NCI-H446 (cell line): Measurements from ENCODE around the gene KBTBD13.
A peak's percentile ranks its signal among the peaks of the same experiment; 100 is the strongest.

Experiments used
- DNase-seq, 2 experiments: peaks; one replicate each; lab custom pipeline; 2025; lab: John Stamatoyannopoulos, UW

KBTBD13 gene

DNA sequence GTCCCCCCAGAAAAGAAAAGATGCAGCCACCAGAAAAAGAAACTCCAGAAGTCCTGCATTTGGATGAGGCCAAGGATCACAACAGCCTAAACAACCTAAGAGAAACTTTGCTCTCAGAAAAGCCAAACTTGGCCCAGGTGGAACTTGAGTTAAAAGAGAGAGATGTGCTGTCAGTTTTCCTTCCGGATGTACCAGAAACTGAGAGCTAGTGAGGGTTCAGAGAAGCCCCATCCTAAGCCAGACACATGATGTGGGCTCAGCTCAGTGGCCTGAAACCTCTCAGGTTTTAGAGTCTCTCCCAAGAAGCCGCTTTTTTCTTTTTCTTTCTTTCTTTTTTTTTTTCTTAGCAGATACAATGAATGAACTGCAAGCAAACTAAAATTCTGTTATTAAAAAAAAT, 23.6 kb upstream of the KBTBD13 start:
- no peak for DNase-seq

DNA sequence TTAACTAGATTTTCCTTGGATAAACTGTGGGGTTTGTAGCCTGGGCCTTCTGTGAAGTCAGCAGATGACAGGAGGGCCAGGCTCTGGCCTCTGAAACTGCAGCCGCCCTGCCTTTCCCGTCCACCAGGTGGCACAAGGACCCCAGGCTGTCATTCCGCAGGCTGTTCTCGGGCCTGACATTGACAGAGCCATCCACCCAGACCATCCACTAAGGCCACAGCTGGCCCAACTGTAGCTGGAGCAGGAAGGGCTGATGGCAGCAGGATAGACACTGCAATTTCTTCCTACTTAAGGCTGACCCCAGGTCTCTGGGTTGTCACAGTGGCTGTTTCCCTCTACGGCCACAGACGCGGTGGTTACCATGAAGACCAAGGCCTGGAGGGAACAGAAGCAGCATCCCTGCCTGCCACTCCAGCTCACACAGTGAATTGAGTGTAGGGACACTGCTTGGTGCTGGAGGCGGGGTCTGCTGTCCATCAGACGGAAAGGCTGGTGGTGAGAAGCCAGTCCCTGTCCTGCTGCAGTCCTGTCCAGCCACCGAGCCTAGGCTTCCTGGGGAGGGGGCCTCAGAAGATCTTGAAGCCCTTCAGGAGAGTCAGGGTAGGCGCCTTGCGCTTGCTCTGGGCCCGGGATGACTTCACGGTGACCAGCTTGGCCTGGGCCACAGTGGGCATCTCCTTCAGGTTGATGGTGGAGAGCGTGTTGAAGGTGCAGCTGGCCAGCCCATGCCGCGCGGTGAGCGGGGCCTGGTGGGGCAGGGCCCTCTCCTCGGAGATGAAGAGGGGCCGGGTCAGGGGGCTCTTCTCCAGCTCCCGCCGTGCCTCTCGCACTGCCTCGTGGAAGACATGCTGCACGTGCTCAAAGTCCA, 22.0 kb upstream of the KBTBD13 start:
- peak; percentile 7 to 70 for DNase-seq

DNA sequence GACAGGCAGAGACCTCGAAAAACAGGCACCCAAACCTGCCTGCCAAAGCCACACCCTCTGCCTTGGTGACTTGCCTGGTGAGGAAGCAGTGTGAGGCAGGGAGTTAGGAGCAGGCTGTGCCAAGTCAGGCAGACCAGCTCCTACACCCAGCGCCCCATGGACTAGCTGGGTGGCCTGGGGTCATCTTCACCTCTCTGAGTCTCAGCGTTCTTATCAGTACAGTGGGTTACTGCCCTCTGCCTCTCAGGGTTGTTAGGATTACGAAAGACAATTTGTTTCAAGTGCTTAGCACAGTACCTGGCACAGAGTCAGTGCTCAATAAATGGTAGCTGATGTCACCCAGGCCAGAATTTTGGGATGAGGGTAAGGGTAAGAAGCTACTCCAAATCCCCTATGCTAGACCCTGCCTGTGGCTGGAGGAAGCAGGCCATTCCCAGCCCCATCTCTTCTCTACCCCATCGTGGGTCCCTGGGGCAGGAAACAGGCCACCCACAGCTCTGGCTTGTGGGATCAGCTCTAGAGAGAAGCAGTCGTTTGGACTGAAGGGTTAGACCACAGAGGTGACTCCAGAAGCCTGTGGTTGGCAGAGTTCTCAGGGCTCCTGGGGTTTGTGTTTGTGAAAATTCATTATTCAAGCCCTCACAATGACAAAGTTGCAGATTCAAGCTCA, 21.2 kb upstream of the KBTBD13 start:
- DNase-seq = no peak

DNA sequence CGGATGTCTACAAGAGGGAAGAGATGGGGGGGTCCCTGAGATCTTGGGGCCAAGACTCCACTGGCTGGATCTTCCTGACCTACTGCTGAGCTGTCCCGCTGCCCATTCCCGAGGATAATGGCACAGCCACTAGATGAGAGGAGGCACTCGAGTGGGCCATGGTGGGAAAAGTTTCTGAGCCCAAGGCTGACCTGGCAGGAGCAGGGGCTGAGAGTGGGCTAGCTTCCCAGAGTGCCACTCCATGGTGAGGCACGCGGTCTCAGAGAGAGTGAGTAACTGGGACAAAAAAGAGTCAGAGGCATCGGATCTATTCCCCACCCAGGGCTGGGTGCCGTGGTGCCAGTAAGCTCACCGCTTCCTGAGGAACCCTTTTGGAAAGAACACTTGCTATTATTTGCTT, 20.4 kb upstream of the KBTBD13 start:
- DNase-seq = no peak

DNA sequence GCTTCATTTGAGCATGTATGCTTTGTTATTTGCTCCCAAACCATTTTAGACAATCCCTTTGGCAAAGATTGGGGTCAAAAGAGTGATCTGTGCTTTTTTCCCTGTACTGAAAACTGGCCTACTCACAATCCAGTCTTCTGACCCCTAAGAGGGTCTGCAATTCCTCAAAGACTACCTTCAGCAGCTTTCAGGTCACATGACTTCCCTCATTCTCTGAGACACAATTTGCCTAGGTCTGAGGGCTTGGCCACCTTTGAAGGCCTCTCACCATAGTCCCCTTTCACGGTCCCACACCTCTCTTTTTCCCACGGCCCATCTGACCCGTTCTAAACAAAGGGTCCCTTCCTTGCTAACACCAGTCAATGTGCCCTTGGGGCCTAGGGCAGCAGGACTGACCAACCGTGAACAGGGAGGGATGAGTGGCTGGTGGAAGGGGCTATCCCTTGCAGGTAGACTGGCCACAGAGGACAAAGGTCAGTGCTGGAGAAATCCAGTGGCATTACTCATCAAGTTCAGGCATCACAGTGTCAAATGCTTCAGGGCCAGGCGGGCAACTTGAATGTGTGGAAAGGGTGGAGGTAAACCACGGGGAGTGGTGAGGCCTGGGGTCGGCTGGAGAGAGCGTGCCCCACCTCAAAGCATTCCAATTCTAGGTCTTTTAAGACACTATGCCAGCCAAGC, 19.5 kb upstream of the KBTBD13 start:
- DNase-seq = no peak

DNA sequence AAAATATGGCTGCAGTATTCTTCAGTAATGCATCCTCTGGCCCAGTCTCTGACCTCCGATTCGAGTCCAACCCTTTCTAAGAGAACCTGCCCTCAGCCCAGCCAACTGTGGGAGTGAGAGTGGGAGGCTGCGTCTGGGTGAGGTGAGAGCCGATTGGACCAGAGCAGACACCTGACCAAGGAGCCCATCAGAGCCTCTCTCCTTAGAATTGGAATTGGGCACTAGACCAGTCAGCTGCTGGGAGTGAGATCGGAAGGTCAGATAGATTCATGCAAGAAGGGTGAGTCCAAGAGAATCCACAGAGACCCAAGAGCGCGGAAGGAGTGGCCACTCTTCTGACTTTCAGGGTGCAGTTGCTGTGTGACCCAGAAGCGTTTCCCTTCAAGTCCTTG, 19.0 kb upstream of the KBTBD13 start:
- no peak for DNase-seq

DNA sequence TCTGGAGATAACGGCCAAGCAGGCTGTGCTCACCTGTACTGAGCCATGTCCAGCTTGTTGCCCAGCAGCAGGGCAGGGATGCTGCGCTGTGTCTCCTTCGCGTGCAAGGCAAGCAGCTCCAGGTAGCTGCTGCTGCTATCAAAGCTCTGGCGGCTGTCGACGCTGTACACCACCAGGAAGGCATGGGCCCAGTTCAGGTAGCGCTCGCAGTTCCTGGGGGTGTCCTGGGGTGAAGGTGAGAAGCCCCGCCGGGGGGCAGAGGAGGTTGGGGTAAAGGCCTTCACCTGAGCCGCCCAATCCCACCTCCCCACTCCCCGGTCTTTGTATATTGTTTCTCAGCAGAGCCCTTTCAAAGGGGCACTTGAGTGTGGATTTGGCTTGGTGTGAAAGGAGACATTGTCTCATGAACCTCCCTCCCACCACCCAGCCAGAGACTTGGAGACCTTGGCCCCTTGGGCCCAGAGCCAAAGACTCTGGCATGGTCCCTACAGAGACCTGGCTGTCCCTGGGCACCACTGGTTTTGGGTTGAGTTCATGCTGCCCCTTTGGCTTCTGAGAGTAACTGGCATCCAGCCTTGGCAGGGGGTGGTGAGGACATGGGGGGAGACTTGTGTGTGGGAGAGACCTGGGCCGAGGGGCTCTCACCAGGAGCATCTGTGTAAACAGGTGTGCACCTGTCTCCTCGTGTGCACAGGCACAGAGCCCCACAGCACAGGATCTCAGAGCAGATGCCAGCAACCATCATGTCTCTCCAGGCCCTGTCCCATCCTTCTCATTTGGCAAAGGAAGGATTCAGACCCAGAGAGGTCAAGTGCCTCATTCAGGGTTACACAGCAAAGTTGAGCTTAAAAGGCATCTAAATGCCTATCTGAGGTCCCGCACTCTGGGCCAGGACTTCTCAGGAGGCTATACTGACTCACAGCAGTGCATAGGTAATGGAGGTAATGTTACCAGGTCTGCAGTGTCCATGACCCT, 17.9 kb upstream of the KBTBD13 start:
- no peak for DNase-seq

DNA sequence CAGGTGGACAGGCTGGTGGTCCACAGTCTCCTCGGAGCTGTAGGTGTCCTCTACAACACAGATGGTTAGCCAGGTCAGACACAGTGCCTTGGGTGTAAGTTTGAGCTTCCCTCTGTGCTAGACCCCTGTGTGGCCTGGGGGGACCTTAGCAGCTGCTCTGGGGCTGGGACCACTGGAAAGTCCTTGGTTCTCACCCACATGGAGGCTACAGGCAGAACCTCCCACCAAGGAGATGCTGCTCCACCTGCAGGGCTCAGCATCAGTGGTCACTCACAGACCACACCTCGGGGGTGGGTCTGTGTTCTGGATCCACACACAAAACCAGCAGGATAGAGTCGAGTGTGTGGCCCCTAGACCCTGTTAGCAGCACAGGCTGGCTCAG, 17.2 kb upstream of the KBTBD13 start:
- DNase-seq = no peak

DNA sequence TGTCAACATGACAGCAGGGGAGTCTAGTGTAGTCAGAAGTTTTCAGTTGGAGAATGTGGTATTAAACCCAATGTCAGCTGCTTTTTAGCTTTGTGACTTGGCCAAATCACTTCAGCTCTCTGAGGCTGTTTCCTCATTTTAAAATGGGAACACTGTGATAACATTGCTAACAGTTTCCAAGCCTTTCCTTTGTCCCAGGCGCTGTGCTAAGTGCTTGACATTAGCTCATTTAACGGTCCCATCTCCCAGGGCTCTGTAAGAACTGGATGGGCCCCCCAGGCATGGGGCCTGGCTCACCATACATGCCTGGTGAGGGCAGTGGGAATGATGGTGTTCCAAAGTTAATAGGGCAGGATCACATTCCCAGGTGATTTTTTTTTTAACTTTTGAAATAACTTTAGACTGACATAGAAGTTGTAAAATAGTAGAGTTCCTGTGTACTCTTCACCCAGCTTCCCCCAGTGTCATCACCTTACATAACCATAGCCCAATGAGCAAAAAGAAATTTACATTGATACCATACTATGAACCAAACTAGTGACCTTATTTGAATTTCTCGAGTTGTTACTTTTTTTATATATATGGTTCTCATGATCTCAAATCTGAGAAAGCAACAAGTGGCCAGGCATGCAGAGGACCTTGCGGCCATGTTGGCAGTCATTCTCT, 16.5 kb upstream of the KBTBD13 start:
- DNase-seq = no peak

DNA sequence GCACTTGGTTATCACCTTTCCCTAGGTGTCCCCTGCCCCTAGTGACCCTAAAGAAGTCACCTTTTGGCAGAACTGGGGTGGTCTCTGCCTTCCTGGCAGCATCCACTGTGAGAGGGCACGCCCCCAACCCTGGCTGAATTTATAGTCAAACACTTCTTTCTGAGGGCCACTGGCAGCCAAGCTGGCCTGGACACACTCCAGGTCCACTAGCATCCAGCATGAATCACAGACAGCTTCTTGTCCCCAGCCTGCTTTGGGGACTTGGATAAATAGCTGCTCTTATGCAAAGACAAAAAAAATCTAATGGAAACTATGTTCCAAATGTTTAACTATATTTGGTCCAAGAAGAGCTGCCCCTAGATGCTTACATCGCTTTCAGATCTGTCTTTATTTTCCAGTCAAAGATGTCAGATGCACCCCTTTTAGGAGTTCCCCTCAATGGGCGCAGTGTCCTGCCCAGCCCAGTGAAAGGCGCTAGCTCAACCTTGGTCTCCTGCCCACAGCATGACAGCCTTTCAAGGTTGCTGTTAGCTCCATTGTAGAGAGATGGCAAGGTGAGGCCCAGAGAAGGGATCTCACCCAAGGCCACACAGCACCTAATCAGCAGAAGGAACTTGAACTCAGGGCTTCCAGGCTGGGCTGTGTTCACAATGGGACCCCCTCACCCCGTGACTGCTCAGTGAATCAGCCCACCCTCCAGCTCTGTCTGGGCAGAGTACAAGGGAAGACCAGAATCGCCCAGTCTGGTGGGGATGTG, 15.7 kb upstream of the KBTBD13 start:
- no peak for DNase-seq

DNA sequence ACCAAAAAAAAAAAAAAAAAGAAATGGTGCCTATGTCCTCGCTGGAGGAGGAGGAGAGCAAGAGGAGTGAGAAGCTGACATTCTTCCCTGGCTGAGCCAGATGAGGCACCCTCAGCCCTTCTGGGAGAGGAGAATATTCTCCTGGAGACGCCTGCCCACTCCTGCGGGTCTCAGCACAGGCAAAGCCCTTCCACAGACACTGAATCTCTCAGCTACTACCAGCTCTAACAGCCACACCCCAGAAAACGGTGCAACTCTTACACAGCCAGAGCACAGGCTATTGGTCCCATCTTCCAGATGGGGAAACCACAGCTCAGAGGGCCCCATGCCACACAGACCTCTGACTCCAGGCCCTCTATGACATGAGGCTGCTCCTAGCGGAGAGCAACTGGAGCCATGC, 14.5 kb upstream of the KBTBD13 start:
- no peak for DNase-seq

DNA sequence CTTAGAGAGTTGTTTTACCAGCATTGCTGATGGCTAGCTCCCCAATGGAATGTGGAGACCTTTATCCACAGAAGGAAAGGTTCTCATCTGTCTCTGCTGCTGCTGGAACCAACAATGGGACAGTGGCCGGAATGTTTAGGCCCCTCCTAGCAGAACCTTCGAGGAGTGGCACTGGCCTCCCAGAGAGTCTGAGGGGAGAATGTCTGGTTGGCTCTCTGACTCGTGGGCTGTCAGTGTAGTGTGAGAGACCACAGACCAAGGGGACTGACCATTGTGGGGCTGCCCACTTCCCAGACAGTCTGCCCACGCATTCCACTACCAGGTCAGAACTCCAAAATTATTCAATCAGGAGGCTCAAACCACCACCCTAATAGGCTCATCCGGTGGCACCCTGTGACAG, 13.8 kb upstream of the KBTBD13 start:
- DNase-seq = no peak

DNA sequence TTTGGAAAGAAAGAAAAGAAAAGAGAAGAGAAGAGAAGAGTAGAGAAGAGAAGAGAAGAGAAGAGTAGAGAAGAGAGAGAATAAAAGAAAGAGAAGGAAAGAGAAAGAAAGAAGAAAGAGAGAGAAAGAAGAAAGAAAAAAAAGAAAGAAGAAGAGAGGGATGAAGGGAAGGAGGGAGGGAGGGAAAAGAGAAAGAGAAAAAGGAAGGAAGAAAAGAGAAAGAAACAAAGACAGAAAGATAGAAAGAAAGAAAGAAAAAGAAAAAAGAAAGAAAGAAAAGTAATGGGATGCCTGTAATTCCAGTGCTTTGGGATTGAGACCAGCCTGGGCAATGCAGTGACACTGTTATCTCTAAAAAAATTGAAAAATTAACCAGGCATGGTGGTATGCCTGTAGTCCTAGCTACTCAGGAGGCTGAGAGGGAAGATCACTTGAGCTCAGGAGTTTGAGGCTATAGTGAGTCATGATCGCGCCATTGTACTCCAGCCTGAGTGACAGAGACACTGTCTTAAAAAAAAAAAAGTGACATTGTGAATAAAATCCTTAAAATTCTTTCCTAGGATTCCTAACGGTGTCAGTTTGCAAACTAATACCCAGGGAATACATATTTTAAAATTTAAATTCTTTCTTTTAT, 10.4 kb upstream of the KBTBD13 start:
- no peak for DNase-seq

DNA sequence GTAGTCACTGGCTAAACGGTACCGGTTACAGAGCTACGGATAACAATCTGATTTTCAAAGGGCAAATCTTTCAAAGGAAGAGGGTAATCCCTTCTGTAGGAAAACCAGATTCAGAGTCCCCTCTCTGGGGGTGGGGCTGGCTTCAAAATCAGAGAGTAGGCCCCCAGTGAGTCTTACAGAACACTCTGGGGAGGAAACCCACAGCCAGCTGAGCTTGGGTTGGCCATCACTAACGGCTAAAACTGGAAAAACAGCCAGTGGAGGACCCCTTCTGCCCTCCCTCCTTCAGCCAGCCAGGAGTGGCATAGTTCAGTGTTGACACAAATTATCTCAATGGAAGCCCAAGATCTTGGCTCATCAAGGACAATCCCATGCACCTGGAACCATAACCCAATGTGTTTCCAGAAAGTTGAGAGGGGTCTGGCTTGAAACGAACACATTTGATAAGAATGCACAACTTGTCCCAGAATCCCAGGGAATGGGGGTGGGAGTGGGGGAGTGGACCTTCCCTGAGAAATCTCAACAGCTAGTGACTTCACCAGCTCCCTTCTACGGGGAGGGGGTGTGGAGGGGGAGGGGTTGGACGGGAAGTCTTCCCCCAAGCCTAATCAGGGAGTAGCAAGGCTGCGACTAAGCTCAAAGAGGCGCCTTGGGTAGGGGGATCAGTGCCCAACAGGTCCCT, 9.8 kb upstream of the KBTBD13 start:
- DNase-seq = no peak

DNA sequence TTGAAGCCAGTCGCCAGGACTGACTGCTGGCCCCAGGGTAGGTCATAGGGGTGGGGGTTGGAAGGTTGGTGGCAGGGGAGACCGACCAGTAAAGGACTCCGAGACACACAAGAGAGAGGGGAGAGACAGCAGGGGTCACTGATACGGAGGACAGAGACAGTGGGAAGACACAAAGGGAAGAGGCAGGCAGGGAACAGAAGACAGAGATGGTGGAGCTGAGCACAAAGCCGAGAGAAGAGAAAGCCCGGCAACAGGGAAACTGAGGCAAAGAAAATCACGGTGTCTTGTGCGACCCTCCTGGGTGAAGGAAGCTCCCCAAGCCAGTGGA, 9.3 kb upstream of the KBTBD13 start:
- DNase-seq = no peak

DNA sequence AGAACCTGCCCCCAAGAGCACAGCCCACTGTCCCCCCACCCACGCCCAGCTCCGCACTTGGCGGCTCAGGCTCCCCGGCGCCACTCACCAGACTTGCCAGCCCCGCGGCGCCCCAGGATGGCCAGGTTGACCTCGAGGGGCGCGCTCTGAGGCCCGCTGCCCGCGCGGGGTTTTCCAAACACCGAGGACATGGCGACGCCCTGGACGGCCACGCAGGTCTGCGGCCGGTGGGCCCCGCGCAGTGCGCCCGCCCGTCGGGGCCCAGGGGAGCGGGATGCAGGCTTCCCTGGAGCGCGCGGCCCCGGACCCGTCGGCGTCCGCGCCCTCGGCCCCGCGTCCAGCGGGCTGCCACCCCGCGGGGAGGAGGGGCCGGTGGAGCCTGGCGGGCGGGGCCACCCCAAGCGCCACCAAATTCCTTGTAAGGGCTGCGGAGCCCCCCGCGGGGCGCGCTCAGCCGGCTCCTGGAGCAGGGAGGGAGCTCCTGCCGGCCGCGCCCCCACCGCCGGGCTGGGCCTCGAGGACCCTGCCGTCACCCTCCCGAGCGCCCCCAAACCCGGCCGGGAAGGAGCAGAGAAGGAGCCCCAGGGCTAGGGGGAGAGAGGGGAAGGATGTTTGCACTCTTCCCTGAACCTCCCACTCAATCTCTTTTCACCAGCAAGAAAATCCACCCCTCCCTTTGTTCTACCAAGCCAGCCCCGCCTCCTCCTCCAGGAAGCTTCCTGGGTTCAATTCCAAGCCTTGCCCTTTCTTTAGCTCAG, 8.7 kb upstream of the KBTBD13 start, which contains the start of gene RASL12:
RASL12 (minus strand) TSS at position 347 of the 758 bp plus-strand sequence; CDS start at position 191, 156 bp downstream.
- no peak for DNase-seq

DNA sequence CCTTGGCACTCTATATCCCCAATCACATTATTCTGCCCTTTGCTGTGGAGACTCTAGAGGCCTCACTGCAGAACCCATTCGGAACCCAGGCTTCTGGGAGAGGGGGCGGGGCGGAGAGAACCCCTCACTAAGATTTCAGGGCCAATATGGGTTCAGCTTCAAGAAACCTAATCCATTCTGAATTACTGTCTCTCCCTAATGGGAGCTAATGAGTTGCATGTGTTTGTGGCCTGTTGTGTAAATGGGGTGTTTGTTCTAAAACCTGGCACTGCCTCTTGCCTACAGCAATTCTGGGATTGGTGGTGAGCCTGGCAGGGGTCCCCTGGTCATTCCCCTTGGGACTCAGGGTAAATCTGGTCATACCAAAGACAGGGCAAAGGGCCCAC, 8.2 kb upstream of the KBTBD13 start:
- no peak for DNase-seq

DNA sequence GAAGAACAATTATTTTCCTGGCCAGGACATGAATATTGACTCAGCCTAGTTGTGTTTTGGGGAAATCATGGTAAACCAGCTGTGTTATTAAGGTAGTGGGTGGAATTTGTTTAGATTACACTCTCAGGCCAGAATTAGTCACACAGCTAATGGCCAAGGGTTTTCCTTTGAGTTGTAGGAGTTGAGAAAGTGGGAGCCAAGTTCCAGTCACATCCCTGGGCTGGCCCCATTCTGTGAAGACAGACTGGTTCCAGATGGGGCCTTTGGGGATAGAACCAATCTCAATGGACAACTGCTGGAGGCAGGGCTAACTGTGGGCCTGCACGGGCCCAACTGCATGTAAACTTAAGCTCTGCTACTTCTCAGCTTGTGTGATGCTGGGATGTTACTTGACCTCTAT, 7.4 kb upstream of the KBTBD13 start:
- no peak for DNase-seq
